DMS53 (cell line): ENCODE data around the gene LSR.
A peak's percentile ranks its signal among the peaks of the same experiment; 100 is the strongest.

Experiments
- DNase-seq: peaks from one replicate; lab custom pipeline; 2025; lab: John Stamatoyannopoulos, UW

Gene LSR, protein sequence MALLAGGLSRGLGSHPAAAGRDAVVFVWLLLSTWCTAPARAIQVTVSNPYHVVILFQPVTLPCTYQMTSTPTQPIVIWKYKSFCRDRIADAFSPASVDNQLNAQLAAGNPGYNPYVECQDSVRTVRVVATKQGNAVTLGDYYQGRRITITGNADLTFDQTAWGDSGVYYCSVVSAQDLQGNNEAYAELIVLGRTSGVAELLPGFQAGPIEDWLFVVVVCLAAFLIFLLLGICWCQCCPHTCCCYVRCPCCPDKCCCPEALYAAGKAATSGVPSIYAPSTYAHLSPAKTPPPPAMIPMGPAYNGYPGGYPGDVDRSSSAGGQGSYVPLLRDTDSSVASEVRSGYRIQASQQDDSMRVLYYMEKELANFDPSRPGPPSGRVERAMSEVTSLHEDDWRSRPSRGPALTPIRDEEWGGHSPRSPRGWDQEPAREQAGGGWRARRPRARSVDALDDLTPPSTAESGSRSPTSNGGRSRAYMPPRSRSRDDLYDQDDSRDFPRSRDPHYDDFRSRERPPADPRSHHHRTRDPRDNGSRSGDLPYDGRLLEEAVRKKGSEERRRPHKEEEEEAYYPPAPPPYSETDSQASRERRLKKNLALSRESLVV

DNA sequence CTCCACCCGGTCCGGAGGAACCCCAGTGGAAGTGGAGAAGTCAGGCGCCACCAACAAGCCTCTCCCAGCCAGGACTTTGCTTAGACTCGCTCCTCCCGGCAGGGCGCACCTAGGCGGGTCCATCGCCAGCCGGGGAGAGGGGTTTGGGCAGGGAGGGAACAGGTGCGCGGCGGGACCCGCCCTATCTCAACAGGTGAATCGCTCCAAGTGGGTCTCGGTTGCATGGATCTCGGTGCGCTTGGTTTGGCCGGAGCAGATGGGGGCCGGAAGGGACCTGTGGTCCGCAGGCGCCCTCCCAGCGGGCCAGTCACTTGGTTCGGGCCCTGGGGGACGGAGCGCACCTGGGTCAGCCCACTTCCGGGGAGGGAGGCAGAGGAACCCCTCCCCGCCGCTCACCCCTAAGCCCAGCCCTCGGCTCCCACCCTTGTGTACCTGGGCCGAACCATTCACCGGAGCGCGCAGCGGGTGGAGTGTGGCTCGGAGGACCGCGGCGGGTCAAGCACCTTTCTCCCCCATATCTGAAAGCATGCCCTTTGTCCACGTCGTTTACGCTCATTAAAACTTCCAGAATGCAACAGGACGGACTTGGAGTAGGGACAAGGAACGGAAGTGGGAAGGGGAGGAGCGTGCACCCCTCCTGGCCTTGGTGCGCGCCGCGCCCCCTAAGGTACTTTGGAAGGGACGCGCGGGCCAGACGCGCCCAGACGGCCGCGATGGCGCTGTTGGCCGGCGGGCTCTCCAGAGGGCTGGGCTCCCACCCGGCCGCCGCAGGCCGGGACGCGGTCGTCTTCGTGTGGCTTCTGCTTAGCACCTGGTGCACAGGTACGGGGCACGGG is at the start of gene LSR:
LSR (plus strand) TSS at position 693 of the 836 bp plus-strand sequence; CDS start at position 714, 21 bp downstream.
- peak; percentile 100 for DNase-seq

DNA sequence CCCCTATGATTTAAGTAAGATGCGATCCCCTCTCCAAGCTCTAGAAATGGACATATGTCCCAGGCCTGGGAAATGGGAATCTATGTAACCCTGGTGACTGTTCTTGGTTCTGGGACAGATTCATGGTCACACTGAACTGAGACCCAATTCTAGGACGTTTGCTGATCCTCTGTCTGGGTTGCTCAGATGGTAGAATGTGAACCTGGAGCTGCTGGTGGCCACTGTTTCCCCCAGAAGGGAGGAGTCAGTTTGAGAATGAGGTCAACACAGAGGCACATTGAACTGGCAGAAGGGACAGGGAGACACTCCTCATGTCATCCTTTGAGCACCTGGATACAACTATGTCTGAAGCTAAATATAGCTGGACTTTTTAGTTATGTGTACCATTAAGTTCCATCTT is 49.3 kb upstream of the LSR start:
- no peak for DNase-seq

DNA sequence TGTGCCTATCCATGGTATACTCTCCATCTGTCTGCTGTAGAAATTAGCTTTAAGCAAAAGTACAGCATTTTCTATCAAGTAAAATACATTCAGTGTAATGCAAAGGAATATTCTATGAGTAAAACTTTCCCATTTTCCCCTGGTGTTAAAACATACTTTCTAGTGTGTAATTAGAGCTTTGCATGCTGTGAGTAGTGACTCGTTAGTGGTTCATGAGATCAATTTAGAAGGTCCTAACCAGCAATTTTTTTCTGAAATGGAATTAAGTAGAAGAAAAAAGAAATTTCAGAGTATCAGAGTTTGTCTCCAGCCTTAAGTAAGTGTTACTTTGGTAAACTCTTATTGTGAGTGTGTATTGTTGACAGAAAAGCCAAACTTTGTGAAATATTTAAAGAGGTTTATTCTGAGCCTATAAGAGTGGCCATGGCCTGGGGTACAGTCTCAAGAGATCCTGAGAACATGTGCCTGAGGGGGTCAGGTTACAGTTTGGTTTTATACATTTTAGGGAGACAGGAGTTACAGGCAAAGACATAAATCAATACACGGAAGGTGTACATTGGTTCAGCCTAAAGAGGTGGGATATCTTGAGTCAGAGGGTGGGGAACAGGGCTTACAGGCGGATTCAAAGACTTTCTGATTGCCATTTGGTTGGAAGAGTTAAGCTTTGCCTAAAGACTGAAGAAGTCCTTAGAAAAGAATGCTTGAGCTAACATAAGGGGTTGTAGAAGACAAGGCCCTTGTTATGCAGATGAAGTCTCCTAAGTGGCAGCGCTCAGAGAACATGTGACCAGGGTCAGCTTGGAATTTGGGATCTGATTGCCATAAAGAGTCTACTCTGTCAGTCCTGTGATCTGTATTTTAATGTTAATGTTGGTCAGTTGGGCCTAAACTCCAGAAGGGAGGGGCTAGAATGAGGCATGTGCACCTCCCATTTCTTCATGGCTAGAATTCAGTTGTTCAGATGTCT is 45.8 kb upstream of the LSR start:
- DNase-seq = no peak

DNA sequence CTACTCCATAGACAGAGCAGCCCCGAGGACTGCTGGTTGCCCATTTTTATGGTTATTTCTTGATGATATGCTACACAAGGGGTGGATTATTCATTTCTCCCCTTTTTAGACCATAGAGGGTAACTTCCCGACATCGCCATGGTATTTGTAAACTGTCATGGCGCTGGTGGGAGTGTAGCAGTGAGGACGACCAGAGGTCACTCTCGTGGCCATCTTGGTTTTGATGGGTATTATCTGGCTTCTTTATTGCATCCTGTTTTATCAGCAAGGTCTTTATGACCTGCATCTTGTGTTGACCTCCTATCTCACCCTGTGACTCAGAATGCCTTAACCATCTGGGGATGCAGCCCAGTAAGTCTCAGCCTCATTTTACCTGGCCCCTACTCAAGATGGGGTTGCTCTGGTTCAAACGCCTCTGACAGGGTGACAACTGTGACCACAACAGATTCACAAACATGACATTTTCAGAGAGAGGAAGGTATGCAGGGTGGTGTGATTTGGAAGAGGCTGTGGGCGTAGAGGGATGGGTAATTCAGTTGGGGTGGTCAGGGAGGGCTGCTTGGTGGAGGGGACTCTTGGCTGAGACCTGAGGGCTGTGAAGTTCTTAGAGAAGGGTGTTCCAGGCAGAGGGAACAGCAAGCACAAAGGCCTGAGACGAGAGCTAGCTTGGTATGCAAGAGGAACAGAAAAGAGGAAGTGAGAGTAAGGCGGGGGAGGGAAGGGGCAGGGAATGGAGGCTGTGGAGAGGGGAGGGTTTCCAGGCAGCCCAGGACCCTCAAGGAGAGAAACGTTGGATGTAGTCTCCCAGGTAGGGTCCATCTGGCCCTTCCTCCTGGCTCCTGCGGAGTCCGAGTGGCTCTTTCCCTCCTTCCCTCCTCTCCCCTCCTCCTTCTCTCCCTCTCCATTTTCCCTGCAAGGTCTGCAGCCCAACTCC is 43.7 kb upstream of the LSR start:
- no peak for DNase-seq

DNA sequence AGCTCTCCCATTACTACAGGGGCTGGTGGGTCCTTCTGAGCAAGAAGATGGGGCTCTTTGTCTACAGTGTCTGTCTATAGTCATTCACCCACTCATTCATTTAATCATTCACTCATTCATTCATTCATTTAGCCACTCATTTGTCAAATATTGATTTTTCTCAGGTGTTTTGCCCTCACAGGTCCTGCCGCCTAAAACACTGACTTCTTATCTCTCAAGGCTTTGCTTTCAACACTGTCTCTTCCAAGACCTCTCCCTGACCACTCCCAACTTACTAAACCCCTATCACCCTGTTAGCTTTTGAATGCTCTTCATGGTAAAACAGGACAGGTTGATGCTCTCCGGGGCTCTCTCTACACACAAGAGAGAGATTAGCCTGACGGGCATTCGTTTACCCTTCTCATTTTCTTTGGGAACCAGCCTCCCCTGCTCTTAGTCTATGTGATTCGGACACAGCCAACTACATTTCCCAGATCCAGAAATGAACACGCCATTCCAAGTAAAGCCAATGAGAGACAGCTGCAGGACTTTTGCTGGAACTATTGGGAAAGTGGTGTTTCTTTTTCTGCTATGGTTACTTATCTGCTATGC is 43.0 kb upstream of the LSR start:
- DNase-seq = no peak

DNA sequence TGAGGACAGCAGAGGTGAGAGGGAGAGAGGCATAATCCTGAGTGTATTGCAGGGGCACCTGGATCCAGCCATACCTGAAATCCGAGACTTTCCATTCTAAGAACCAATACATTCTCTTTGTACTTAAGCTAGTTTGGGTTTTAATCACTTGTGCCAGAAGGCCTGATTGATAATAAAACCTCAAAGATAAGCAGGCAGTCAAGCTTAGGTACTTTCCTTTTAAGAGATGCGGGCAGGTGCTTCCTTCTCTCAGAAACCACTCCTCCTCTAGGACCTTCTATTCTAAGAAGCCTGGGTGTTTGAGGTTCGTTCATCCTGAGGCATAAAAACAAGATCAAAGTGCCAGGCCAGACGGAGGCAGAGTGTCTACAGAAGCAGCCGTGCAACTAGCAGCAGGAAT is 42.4 kb upstream of the LSR start:
- no peak for DNase-seq

DNA sequence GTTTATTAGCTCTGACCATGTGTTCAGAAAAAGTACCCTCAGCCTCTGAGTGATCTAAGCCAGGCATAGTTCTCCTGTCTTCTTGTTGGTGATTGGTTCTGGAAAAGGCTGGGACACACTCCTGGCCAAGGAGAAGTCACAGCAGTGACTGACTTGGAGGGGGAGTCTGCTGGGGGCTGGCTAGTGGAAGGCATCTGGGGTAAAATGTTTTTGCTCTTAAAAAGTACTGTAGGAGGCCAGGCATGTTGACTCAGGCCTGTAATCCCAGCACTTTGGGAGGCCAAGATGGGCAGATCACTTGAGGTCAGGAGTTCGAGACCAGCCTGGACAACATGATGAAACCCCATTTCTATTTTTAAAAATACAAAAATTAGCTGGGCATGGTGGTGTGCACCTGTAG is 41.9 kb upstream of the LSR start:
- DNase-seq = no peak

DNA sequence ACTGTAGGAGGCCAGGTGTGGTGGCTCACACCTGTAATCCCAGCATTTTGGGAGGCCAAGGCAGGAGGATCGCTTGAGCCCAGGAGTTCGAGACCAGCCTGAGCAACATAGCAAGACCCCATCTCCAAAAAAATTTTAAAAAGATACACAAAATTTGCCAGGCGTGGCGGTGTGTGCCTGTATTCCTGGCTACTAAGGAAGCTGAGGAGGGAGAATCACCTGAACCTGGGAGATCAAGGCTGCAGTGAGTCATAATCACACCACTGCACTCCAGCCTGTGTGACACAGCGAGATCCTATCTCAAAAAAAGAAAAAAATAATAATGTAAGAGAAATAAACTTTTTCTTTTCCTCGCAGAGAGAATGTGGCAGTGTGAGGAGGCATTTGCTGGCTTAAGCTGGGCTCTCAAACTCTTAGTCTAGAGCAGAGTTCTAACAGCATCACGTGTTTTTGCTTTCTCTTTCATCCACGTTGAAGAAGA is 41.4 kb upstream of the LSR start:
- no peak for DNase-seq

DNA sequence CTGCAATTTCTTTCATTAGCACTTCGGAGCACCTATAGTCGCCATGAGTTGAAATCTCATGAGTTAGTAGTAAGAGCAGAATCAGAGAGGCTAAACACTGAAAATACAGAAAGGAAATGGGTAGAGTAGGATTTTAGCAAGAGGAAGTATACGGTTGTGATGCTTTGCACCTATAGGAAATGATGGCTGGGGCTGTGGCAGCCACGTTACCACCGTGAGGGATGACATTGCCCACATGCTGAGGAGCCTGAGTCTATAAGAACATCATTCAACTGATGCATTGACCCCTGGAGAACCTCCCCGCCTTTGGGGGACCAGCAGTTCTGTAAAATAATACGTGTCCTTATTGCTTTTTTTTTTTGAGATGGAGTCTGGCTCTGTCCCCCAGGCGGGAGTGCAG is 40.7 kb upstream of the LSR start:
- DNase-seq = no peak

DNA sequence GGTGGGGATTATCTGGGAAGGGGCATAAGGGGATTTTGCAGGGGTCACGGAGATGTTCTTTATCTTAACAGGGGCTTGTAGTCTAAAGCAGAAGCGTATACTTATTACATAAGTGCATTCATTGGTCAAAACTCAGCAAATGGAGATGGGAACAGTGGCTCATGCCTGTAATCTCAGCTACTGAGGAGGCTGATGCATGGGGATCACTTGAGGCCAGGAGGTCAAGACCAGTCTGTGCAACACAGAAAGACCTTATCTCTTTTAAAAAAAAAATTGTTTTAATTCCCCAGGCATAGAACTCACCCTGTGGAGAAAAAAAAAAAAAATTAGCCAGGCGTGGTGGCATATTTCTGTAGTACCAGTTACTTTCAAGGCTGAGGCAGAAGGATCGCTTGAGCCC is 39.2 kb upstream of the LSR start:
- DNase-seq = no peak

DNA sequence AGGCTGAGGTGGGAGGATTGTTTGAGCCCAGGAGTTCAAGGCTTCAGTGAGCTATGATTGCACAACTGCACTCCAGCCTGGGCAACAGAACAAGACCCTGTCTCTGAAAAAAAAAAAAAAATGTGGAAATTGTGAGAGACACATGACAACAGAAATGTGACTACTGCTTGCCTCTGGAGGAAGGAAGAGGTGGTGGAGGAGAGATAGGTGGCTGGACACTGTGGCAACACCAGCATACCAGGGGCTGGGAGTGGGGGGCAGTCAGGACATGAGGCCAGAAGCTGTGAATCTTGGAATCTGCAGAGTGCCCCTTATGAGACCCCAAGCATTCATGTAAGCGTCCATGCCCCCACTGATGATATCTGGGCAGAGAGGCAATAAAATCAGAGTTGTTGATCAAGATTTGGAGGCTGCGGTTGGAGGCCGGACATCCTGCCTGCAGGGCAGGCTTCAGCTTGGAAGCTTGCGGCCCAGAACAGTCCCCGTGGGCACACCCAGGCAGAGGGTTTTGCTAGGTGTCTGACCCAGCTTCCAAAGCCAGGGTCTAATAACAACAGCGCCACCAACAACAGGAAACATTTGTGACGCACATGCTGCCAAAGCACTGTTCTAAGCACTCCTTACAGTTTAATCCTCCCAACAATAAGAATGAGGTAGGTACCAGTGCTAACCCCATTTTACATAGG is 37.1 kb upstream of the LSR start:
- DNase-seq = no peak

DNA sequence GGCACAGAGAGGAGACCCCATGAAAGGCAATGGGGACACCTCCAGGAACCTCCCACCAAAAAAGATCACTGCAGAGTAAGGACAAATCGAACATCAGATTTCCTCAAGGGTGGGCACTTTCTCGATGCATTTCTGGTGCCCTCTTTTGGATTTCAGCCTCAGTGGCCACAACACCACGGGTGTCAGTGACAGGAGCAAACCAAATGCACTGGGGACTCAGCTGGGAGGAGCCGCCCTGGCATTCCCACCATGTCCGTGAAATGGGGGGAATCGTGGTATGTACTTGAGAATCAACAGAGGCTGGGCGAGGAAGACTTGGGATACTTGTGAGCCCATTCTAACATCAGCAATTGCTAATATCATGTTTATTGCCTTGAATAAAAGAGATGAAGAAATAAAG is 36.6 kb upstream of the LSR start:
- no peak for DNase-seq

DNA sequence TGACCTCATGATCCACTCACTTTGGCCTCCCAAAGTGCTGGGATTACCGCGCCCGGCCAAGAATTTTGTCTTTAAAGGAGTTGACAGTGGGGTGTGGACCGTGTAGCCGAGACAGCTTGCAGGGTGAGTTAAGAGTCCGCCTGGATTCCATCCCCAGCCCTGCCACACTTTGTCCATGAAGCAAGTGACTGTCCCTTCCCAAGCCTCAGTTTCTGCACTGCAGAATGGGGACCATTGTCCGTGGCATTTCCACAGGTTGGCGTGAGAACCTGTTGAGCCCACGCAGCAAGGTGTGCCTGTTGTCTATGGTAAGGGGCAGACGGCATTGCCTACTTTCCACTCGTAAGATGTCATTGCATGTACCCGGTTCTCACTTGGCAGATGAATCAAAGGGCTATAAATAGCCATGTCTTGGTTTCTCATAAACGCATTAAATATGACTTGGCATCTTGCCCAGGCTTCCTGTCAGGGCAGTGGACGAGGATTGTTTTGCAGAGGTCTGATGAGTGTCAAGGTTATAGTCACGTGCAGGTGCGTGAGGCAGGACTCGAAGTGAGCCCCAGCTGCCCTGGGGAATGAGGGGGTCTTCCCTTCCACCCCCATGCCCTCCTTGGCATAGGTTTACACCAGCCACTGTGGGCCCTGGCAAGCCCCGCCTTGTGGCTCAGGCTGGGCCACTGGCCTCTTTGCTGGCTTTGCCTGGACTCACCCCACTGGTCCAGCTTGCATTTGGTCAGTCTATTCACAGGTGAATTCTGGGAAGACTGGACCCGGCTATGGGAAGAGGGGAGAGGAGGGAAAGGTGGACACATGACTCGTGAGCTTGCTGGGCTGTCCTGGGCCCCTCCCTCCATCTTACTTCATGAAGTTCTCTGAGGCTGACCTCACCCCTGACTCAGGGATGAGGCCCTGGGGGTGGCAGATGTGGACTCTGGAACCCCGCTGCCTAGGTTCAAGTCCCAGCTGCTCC is 34.9 kb upstream of the LSR start:
- DNase-seq = peak; percentile 99

DNA sequence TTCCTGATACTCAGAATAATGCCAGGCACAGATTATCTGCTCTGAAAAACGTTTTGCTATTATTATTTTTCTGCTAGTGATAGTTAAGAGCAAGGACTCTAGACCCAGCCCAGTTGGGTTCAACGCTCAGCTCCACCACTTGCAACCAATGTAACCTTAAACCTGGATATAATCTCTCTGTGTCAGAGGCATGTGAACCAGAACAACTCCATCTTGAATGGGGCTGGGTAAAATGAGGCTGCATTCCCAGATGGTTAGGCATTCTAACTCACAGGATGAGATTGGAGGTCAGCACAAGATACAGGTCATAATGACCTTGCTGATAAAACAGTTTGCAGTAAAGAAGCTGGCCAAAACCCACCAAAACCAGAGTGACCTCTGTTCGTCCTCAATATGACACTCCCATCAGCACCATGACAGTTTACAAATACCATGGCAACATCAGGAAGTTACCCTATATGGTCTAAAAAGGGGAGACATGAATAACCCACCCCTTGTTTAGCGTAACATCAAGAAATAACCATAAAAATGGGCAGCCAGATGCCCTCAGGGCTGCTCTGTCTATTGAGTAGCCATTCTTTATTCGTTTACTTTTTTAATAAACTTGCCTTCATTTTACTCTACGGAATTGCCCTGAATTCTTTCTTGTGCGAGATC is 33.9 kb upstream of the LSR start:
- DNase-seq = no peak

DNA sequence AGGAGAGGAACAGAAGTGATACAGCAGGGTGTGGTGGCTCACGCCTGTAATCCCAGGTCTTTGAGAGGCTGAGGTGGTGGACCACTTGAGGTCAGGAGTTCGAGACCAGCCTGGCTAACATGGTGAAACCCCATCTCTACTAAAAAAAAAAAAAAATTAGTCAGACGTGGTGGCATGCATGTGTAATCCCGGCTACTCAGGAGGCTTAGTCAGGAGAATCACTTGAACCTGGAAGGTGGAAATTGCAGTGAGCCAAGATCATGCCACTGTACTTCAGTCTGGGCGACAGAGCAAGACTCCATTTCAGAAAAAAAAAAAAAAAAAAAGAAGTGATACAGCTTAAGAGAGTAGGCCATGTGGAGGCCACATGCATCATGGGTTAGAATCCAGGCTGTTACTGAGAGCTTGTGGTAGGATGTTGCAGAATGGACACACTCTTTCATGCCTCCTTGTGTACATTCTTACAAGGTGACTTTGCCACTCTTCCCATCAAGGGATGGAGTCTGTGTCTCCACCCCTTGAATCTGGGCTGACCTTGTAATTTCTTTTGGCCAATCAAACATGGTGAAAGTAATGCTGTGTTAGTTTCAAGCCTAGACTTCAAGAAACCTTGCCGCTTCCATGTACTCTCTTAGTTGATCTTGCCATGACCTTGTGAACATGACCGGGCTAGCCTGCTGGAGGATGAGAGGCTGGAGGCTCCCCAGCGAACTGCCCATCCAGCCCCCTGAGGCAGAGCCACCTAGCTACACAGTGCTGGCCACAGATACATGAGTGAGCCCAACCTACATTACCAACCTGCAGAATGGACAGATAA is 32.6 kb upstream of the LSR start:
- no peak for DNase-seq

DNA sequence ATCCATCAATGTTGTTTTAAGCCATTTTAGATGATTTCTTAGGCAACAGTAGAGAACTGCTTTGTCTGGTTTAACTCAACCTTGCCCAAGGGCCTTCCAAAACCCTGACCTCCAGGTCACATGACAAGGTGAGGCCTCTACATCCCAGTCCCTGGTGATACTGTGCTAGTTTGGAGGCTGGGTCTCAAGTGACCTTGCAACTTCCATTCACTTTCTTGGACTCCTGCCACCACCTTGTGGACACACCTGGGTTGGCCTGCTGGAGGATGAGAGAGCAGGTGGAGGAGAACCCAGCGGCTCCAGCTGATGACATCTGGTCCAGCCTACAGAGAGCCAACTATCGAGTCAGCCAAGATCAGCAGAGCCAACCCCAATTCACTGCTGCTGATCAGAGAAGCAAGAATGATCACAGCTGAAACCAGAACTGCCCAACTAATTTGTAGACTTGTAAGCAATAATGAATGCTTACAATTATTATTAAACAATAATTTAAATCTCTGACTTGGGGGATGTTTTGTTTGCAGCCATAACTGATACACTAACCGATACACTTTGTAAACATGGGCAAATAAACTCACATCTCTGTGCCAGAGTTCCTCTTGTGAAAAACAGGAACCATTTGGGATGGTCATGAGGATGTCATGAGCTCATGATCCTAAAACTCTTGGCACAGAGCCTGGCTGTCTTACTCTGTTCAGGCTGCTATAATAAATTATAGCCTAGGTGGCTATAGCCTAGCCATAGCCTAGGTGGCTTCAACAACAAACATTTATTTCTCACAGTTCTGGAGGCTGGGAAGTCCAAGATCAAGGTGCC is 31.8 kb upstream of the LSR start:
- peak; percentile 83 for DNase-seq
